Keratinocyte (primary cell): ENCODE measurements around the gene NSMCE1.

Source experiments
- CTCF ChIP-seq, 3 experiments: IDR thresholded peaks in 1 of 3; conservative IDR thresholded peaks in 1 of 3; optimal IDR thresholded peaks in 1 of 3; 2 replicates in 2 of 3; 3 replicates in 1 of 3; pipeline versions ENCODE3 to v1.5.1; 2011; ENCODE audit warnings: low read length in 3 of 3, mild to moderate bottlenecking in 3 of 3, moderate library complexity in 2 of 3, control low read depth in 1 of 3, inconsistent platforms in 1 of 3; ENCODE audit not compliant: insufficient read depth in 2 of 3; ENCODE audit errors: extremely low read depth in 1 of 3
- EZH2 ChIP-seq: IDR thresholded peaks from one replicate; pipeline ENCODE4 v1.6.1; 2012; ENCODE audit warnings: inconsistent platforms, mild to moderate bottlenecking, low read length, moderate library complexity

DNA sequence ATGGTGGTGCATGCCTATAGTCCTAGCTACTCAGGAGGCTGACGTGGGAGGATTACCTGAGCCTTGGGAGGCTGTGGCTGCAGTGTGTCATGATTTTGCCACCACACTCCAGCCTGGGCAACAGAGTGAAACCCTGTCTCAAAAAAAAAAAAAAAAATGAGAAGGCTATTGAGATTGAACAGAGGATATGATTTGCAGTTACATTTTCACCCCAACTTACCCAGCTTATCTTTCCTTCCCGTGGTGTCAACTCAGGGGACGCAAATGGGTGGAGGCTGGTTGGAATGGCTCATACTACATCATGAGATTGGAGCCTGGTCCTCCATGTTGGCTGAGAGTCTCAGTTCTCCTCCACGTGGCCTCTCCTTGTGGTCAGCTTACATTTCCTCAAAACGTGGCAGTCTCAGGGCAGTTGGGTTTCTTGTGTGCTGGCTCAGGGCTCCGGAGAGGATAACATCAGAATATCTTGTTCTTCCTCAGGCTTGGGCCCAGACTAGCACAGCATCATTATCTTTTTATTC lies 17.2 kb upstream of the NSMCE1 start:
- TF ChIP-seq EZH2 = no peak
- TF ChIP-seq CTCF (optimal IDR thresholded peaks at IDR 0.05 in 1 of 3, IDR thresholded peaks at IDR 0.05 in 1 of 3, conservative IDR thresholded peaks at IDR 0.05 in 1 of 3; ENCODE audit: extremely low read depth in 1 of 3, insufficient read depth in 2 of 3, low read length in 3 of 3) = no peak
